Measurements from ENCODE around the gene SEPHS1. TPM values are rescaled to one million over a fixed set of nuclear protein-coding genes. Genes with fewer than 3 reads are reported as not detected.

Gene SEPHS1
- total and polyA plus RNA-seq, 12 donors: 17.6 to 38.9 (median 29.5) TPM

DNA sequence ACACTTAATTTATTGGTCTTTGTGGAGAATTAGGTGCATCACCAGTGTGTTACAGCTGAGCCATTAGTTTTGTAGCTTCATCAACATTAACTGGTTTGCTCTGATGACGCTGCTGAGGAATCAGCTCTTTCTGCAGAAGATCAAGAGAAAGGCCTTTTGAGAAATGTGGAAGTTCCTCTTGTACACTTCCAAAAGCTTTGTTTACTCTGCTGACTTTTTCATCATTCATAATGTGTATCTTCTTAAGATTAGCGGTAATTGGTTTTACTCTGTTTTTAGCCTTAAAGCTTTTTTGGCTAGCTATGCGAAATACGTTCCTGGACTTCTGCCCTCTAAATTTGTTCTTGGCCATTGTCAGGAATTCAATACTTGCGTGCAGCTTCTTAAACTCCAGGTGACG is 40.0 kb downstream of the SEPHS1 start:
- no peaks in the 10 kb centered on the region for H3K9me3 ChIP-seq
- intact Hi-C loops (cut with DNase I): loop anchor here in 1 of 10 donors (10.0 kb wide), 1 partner anchor 143 kb away; the partner anchor contains the start of gene MCM10
- H3K4me3 ChIP-seq: no peak overlapping the region
- DNase-seq: no peak
- no peaks in the 10 kb centered on the region for H3K4me1 ChIP-seq
- WGBS, 2 donors: 84 to 90% methylated on average over 6 of the region's 6 CpGs
- H3K27me3 ChIP-seq: no peaks in the 10 kb centered on the region
- H3K36me3 ChIP-seq: peaks cover 0 to 6% (median 0%) of the 10 kb centered on the region in 9 donors
- TF ChIP-seq, protein P1, sequence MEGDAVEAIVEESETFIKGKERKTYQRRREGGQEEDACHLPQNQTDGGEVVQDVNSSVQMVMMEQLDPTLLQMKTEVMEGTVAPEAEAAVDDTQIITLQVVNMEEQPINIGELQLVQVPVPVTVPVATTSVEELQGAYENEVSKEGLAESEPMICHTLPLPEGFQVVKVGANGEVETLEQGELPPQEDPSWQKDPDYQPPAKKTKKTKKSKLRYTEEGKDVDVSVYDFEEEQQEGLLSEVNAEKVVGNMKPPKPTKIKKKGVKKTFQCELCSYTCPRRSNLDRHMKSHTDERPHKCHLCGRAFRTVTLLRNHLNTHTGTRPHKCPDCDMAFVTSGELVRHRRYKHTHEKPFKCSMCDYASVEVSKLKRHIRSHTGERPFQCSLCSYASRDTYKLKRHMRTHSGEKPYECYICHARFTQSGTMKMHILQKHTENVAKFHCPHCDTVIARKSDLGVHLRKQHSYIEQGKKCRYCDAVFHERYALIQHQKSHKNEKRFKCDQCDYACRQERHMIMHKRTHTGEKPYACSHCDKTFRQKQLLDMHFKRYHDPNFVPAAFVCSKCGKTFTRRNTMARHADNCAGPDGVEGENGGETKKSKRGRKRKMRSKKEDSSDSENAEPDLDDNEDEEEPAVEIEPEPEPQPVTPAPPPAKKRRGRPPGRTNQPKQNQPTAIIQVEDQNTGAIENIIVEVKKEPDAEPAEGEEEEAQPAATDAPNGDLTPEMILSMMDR (IDR thresholded peaks at IDR 0.05): no peak
- ATAC-seq: no peak
- no peak overlapping the region for H3K27ac ChIP-seq

DNA sequence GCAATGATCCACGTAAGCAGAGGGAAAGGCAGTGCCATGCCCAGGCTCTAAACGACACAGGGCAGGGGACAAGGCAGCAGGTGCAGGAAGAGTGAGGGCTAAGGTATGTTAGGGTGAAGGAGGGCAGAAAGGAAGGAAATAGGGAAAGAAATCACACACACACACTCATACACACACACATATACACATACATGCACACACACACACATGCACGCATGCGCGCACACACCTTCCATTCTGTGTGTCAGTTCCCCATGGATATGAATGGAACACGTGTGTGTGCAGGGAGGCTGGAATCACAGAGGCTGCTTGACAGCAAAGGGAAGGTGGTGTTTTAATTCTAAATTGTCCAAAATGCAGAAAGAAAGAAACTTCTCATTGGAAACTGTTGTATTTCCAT is 42.0 kb downstream of the SEPHS1 start:
- no peak for DNase-seq
- no peaks in the 10 kb centered on the region for H3K27me3 ChIP-seq
- intact Hi-C loops (cut with DNase I): loop anchor here in 1 of 10 donors (10.0 kb wide), 1 partner anchor 141 kb away; the partner anchor contains the start of gene MCM10
- no peak for ATAC-seq
- no peak overlapping the region for H3K4me3 ChIP-seq
- TF ChIP-seq, protein P1 (IDR thresholded peaks at IDR 0.05): no peak
- no peak overlapping the region for H3K27ac ChIP-seq
- peaks cover 0 to 14% (median 6%) of the 10 kb centered on the region in 9 donors for H3K4me1 ChIP-seq
- H3K36me3 ChIP-seq: peaks cover 0 to 6% (median 0%) of the 10 kb centered on the region in 9 donors
- H3K9me3 ChIP-seq: no peaks in the 10 kb centered on the region
- WGBS, 2 donors: 89 to 94% methylated on average over 6 of the region's 6 CpGs

DNA sequence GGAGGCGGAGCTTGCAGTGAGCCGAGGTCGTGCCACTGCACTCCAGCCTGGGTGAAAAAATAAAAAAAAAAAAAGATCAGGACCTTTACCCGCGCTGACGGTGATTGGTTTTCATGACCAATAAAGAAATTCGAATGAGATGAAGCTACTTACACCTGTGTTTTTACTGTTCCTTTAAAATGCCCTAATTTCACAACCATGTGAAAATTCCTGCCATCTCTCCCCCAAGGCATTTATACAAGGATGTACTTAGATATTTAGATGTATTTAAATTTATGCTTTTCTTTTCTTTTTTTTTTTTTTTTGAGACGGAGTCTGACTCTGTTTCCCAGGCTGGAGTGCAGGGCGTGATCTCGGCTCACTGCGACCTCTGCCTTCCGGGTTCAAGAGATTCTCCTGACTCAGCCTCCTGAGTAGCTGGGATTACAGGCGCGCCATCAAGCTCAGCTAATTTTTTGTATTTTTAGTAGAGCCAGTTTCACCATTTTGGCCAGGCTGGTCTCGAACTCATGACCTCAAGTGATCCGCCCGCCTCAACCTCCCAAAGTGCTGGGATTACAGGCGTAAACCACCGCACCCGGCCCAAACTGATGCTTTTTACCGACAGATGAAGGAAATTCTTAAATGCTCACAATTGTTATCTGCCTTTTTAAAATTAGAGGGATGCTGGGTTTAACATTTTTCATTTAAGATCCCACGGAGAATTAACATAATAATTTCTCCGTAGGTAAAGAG is 45.1 kb downstream of the SEPHS1 start:
- H3K27me3 ChIP-seq: no peaks in the 10 kb centered on the region
- ATAC-seq (no peak), DNase-seq (no peak)
- H3K27ac ChIP-seq: peak overlapping the region; percentile 88 to 100 (median 97)
- 83 to 86% methylated on average over 23 of the region's 23 CpGs for WGBS, 2 donors
- H3K9me3 ChIP-seq: no peaks in the 10 kb centered on the region
- H3K4me3 ChIP-seq: peak overlapping the region in 9 of 10 donors; percentile 46 to 79 (median 62)
- TF ChIP-seq, protein P1 (IDR thresholded peaks at IDR 0.05): no peak
- intact Hi-C loops (cut with DNase I): loop anchor here in 8 of 10 donors (1.0 to 10.0 kb wide), 5 partner anchors 44 to 143 kb away; partner anchors contain the start of genes MCM10 (in 6 of the 8) and SEPHS1 (in 6 of the 8)
- peaks cover 0 to 6% (median 0%) of the 10 kb centered on the region in 9 donors for H3K36me3 ChIP-seq
- H3K4me1 ChIP-seq: peaks cover 0 to 35% (median 21%) of the 10 kb centered on the region in 9 donors

DNA sequence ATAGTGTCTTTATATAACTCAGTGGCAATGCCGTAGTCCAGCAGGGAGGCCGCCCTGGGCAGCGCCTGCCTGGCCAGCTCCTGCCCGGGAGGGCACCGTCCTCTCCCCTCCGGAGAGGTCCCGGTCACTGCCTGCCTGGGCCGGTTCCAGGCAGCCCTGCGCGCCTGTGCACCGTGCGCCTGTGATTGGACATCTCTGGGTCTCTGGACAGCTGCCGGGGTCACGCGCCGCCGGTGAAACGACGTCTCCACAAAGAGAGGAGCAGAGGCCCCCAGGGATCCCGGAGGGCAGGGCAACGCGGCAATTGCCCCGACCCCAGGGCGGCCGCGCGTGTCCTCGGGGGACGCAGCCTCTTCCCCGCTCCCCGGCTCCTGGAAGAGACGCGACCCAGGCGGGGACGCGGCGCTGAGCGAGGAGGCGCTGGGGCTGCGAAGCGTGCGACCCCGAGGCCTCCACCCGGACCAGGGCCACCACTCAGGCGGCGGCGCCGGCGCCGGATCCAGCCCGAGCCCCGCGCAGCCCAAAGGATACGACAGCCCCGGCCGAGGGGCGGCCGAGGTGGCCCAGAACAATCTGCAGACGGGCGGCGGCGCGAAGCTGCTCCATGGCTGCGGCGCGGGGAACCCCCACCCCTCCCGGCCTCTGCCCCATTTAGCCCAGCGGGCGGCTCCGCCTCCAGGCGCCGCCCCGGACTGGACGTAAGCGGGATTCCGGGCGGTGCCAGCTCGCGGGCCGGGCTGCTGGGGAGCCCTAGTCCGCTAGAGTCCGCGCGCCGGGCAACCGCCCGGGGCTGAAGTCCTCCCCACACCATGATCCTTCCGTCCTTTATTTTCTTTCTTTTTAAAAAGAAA is 48.4 kb downstream of the SEPHS1 start, which contains the start of gene PHYH:
Gene PHYH (minus strand): TSS at position 628 of the 851 bp plus-strand sequence. CDS start 22 bp downstream, at position 606.
- intact Hi-C loops (cut with DNase I): loop anchor here in 9 of 10 donors (5.0 to 10.0 kb wide), 3 partner anchors 48 to 137 kb away; partner anchors contain the start of genes MCM10 (in 6 of the 9) and SEPHS1 (in 6 of the 9)
- Histone ChIP-seq H3K4me3 (peak within 1 kb of the TSS; percentile 68 to 93 (median 80)), H3K36me3 (peaks cover 0 to 14% (median 4%) of the 10 kb centered on the region in 9 donors), H3K27me3 (no peaks in the 10 kb centered on the region), H3K27ac (peak within 1 kb of the TSS; percentile 96 to 100 (median 100)), H3K9me3 (no peaks in the 10 kb centered on the region), H3K4me1 (peaks cover 0 to 36% (median 22%) of the 10 kb centered on the region in 9 donors)
- ATAC-seq: peak; percentile 89 to 96 (median 94)
- 0% methylated on average over 72 to 88 of the region's 88 CpGs for WGBS, 2 donors
- TF ChIP-seq, protein P1 (IDR thresholded peaks at IDR 0.05): no peak
- peak; percentile 91 to 94 for DNase-seq
